GM12878 (cell line): ENCODE data around the gene GABRB2. TPM values are rescaled to one million over a fixed set of nuclear protein-coding genes. Genes with fewer than 3 reads are reported as not detected.
"Not testable (repeated sequence)": the region's sequence is repeated elsewhere in the genome, so short reads cannot be mapped to it uniquely, and the experiment has no call there.

Experiments used
- ATAC-seq: fragments of 200-7000 bp; cut with Tn5 transposase; 3 replicates; pipeline ENCODE4 v1.9.1; 2020; ENCODE audit warnings: mild to moderate bottlenecking, moderate library complexity
- BruUV-seq: library from RNA; stranded (reverse); fragments of 400-500 nt; replicated peaks from 2 replicates; lab custom pipeline; 2021; lab: Mats Ljungman, UMichigan
- CTCF ChIA-PET: fragments of 300-600 bp; sonication (Branson Sonifier 250); formaldehyde crosslinking; extraction: SDS; loops from one replicate; lab custom pipeline; 2021; ENCODE audit warnings: inconsistent platforms; lab: Yijun Ruan, JAX
- POLR2A ChIA-PET: fragments of 350-600 bp; formaldehyde crosslinking; extraction: SDS; loops from one replicate; lab custom pipeline; 2021; ENCODE audit warnings: inconsistent platforms; lab: Charles Lee
- RAD21 ChIA-PET: fragments of 300-600 bp; sonication (Branson Sonifier 250); formaldehyde crosslinking; loops from one replicate; lab custom pipeline; 2023; ENCODE audit warnings: antibody characterized with exemption; ENCODE audit not compliant: unreplicated experiment; lab: Charles Lee
- SMC1A ChIA-PET: fragments of 300-600 bp; sonication (Branson Sonifier 250); formaldehyde crosslinking; loops from one replicate; lab custom pipeline; 2023; ENCODE audit not compliant: unreplicated experiment, uncharacterized antibody; lab: Charles Lee
- DNase-seq: peaks from one replicate; pipeline ENCODE4 v3.0.0-alpha.2; 2011; ENCODE audit warnings: low read depth, low spot score
- FAIRE-seq: peaks from 3 replicates; lab custom pipeline; 2011; peaks lifted over from hg19 to GRCh38; lab: Jason Lieb, UNC
- H2AFZ ChIP-seq: 2 replicates; pipeline ENCODE4 v1.6.0; 2011; ENCODE audit warnings: low read depth, low read length, control low read depth; ENCODE audit not compliant: control insufficient read depth
- H3K27ac ChIP-seq: 2 replicates; pipeline ENCODE4 v1.5.1; 2011; ENCODE audit warnings: control low read depth; ENCODE audit not compliant: control insufficient read depth, insufficient read depth
- H3K27me3 ChIP-seq, 2 experiments: replicated peaks in 1 of 2; 2 replicates each; pipeline versions ENCODE4 v1.6.0 to v1.6.1; 2011; ENCODE audit warnings: low read length in 1 of 2; ENCODE audit not compliant: control insufficient read depth in 2 of 2, insufficient read depth in 2 of 2
- H3K36me3 ChIP-seq, 2 experiments: 2 replicates each; pipeline ENCODE4 v1.5.1; 2011; ENCODE audit warnings: low read length in 1 of 2; ENCODE audit not compliant: control insufficient read depth in 2 of 2, insufficient read depth in 2 of 2
- H3K4me1 ChIP-seq: 2 replicates; pipeline ENCODE4 v1.6.1; 2011; ENCODE audit warnings: mild to moderate bottlenecking, low read length, moderate library complexity, mixed read lengths; ENCODE audit not compliant: control insufficient read depth, insufficient read depth
- H3K4me2 ChIP-seq: 2 replicates; pipeline ENCODE4 v1.6.0; 2011; ENCODE audit warnings: control low read depth; ENCODE audit not compliant: control insufficient read depth, insufficient read depth
- H3K4me3 ChIP-seq: fragments of 200-600 bp; sonication (generic); 2 replicates; pipeline ENCODE4 v1.5.1; 2016
- H3K79me2 ChIP-seq: 2 replicates; pipeline ENCODE4 v1.6.0; 2011; ENCODE audit warnings: low read length; ENCODE audit not compliant: control insufficient read depth, insufficient read depth
- H3K9ac ChIP-seq: 2 replicates; pipeline ENCODE4 v1.8.0; 2011; ENCODE audit warnings: low read length, control low read depth, mixed read lengths; ENCODE audit not compliant: control insufficient read depth, insufficient read depth
- H3K9me3 ChIP-seq: replicated peaks from 3 replicates; pipeline ENCODE4 v1.5.1; 2011; ENCODE audit warnings: mild to moderate bottlenecking, low read length; ENCODE audit not compliant: control insufficient read depth, insufficient read depth
- H4K20me1 ChIP-seq: 2 replicates; pipeline ENCODE4 v1.6.0; 2011; ENCODE audit not compliant: control insufficient read depth, insufficient read depth
- CEBPB ChIP-seq, 2 experiments: fragments of 150-350 bp in 1 of 2; IDR thresholded peaks; 2 replicates each; pipeline ENCODE4 v1.6.1; 2012 to 2014; ENCODE audit warnings: low read depth in 2 of 2, low read length in 2 of 2, borderline replicate concordance in 1 of 2, inconsistent platforms in 1 of 2
- CREM ChIP-seq: IDR thresholded peaks from 2 replicates; pipeline ENCODE4 v1.6.1; 2014; ENCODE audit warnings: antibody characterized with exemption, low read depth
- JUNB ChIP-seq: IDR thresholded peaks from 2 replicates; pipeline ENCODE4 v1.6.1; 2016; ENCODE audit warnings: antibody characterized with exemption, mild to moderate bottlenecking
- MYC ChIP-seq: IDR thresholded peaks from 2 replicates; pipeline ENCODE4 v1.6.1; 2011; ENCODE audit warnings: mild to moderate bottlenecking, low read length, moderate library complexity, inconsistent platforms; ENCODE audit not compliant: insufficient read depth, insufficient replicate concordance, insufficient read length, severe bottlenecking
- NFIC ChIP-seq: IDR thresholded peaks from 2 replicates; pipeline ENCODE4 v1.6.1; 2012; ENCODE audit warnings: low read depth, mild to moderate bottlenecking, inconsistent platforms, low read length, moderate library complexity
- POU2F2 ChIP-seq: IDR thresholded peaks from 3 replicates; pipeline ENCODE4 v1.6.1; 2011; ENCODE audit warnings: low read depth, mild to moderate bottlenecking, low read length, borderline replicate concordance
- RUNX3 ChIP-seq: IDR thresholded peaks from 2 replicates; pipeline ENCODE4 v1.6.1; 2012; ENCODE audit warnings: low read length, inconsistent platforms
- SUZ12 ChIP-seq: fragments of 200-600 bp; sonication (generic); IDR thresholded peaks from one replicate; pipeline ENCODE4 v1.6.1; 2018; ENCODE audit warnings: antibody characterized with exemption, mild to moderate bottlenecking; ENCODE audit not compliant: unreplicated experiment
- WGBS: methylation state at CpG from one replicate; pipeline ENCODE4 v1.1.6; 2016; ENCODE audit warnings: low lambda C conversion rate; ENCODE audit not compliant: insufficient replicate concordance, insufficient coverage; ENCODE audit errors: missing lambda C conversion rate; 5-methylcytosine and 5-hydroxymethylcytosine counted together
- in situ Hi-C: fragments of 300-500 bp; cut with MboI; formaldehyde crosslinking; loops from 9 replicates; pipeline ENCODE4 v1.14.3; 2018; ENCODE audit warnings: mixed read lengths
- intact Hi-C: fragments of 100-400 bp; cut with micrococcal nuclease; formaldehyde crosslinking; loops from one replicate; pipeline ENCODE4 v1.14.2; 2022; ENCODE audit not compliant: unreplicated experiment
- polyA plus RNA-seq, 11 experiments: library from polyadenylated mRNA; depleted of rRNA in 4 of 11; unstranded in 6 of 11; stranded (reverse) in 5 of 11; fragments of >200 nt; fragmentation: Nextera tagmentation in 4 of 11; fragmentation: Illumina TruSeq in 1 of 11; extraction: Ambion mirVana in 4 of 11; extraction: Trizol in 1 of 11; gene quantifications; 1 replicate in 1 of 11; 2 replicates in 10 of 11; pipeline versions ENCODE4 v1.2.1 to v1.2.3, GENCODE V29; 2011 to 2016; ENCODE audit warnings: inconsistent platforms in 2 of 11, missing spikeins in 2 of 11, low read depth in 1 of 11
- total RNA-seq, 4 experiments: library from RNA; depleted of rRNA in 3 of 4; stranded (reverse); fragments of >200 nt in 3 of 4; fragmentation: Illumina TruSeq in 1 of 4; extraction: Trizol in 1 of 4; gene quantifications; 2 replicates each; pipeline versions ENCODE4 v1.2.1 to v1.2.3, GENCODE V29; 2013 to 2021

Gene GABRB2
- total and polyA plus RNA-seq, 10 of the 15 experiments (the other 5 are each of a cell fraction or from before 2014, with no cell fraction given) = 0.12 to 0.85 (median 0.43) TPM

- Histone ChIP-seq H3K27me3 (no peaks in the 10 kb centered on the region), H4K20me1 (no peaks in the 10 kb centered on the region), H3K27ac (no peak overlapping the region), H3K9me3 (no peaks in the 10 kb centered on the region), H3K4me1 (no peaks in the 10 kb centered on the region)
- peak; percentile 44 for FAIRE-seq
- RAD21 ChIA-PET = no interaction called here
- ATAC-seq = peak; percentile 49
- DNase-seq = no peak
- TF ChIP-seq NFIC (peak; percentile 39; the same call in 1 of the 2 replicates), SUZ12 (no peak), RUNX3 (peak; percentile 78), CREM (no peak), MYC (no peak), JUNB (0 out of 2 replicates have a peak, but pooled peaks have one; percentile 17), POU2F2 (peak; percentile 74; the same call in 1 of the 3 replicates), CEBPB (IDR thresholded peaks at IDR 0.05; ENCODE audit: borderline replicate concordance in 1 of 2, low read depth in 2 of 2, low read length in 2 of 2) (0 out of 4 replicates have a peak, but pooled peaks of 1 of the 2 experiments have one; percentile 24)
- TF ChIP-seq, all 136 proteins: peak for 5
- no peak overlapping the region for H3K4me2 ChIP-seq
- SMC1A ChIA-PET = no interaction called here
- no peaks in the 10 kb centered on the region for H3K36me3 ChIP-seq
- in situ Hi-C loops = no loop called here
- intact Hi-C loops = no loop called here
- H3K4me3 ChIP-seq = no peak overlapping the region
- POLR2A ChIA-PET = no interaction called here
- BruUV-seq = no TSS peak
- H3K79me2 ChIP-seq = no peaks in the 10 kb centered on the region
- CTCF ChIA-PET = no interaction called here
- H3K9ac ChIP-seq = no peak overlapping the region
- 0% methylated on average over 2 of the region's 2 CpGs for WGBS
- H2AFZ ChIP-seq = no peak overlapping the region
Measured at GRCh38 chr5:161507591-161507990, 38.9 kb downstream of the GABRB2 start.

- SMC1A ChIA-PET, H2AFZ ChIP-seq, ATAC-seq, CTCF ChIA-PET, H3K27ac ChIP-seq, H3K27me3 ChIP-seq, H3K4me1 ChIP-seq, H3K36me3 ChIP-seq, H3K9ac ChIP-seq, H3K79me2 ChIP-seq, RAD21 ChIA-PET, in situ Hi-C loops, H3K4me2 ChIP-seq, DNase-seq, H3K9me3 ChIP-seq, BruUV-seq, FAIRE-seq, H4K20me1 ChIP-seq, POLR2A ChIA-PET, intact Hi-C loops, H3K4me3 ChIP-seq: not testable (repeated sequence)
- WGBS = 81% methylated on average over 9 of the region's 10 CpGs
Measured at GRCh38 chr5:161505160-161505559, 41.4 kb downstream of the GABRB2 start.
